ENCODE data around the gene BGN. TPM values are rescaled to one million over a fixed set of nuclear protein-coding genes. Genes with fewer than 3 reads are reported as not detected.

BGN gene
- total RNA-seq, 1 experiment from 2014 or later = 0.33 TPM

DNA sequence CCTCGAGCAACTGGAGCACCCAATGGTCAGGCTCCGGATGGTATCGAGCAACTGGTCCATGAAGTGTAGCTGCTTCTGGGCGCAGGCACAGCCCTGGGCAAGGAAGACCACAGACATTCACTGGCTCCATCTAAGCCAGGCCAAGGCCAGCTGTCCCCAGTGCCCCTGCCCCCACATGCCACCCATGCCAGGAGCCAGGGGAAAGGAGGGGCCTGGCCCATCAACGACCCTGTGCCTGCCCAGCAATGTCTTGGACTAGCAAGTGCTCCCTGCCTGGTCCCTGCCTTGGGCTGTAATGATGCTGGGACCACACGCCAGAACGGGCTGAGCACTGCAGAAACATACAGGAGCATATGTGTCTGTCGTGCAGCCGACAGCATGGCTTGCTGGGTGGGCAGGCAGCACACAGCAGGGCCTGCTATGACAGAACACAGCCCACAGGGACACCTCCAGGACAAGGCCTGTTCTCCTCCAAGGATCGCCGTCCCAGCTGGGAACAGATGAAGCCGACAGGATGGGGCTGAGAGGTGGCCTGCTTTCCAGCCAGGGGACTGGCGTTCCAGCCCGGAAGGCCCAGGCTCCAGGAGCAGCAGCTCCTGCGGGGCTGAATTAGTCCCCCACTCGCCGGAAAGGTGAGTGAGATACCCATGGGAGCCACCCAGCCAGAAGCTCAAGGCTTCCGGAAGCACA is 37.5 kb upstream of the BGN start:
- H3K36me3 ChIP-seq (ENCODE audit: low read depth) = no peaks in the 10 kb centered on the region
- TF ChIP-seq EZH2 (IDR thresholded peaks at IDR 0.05; ENCODE audit: low read depth) = no peak
- TF ChIP-seq, protein P1, sequence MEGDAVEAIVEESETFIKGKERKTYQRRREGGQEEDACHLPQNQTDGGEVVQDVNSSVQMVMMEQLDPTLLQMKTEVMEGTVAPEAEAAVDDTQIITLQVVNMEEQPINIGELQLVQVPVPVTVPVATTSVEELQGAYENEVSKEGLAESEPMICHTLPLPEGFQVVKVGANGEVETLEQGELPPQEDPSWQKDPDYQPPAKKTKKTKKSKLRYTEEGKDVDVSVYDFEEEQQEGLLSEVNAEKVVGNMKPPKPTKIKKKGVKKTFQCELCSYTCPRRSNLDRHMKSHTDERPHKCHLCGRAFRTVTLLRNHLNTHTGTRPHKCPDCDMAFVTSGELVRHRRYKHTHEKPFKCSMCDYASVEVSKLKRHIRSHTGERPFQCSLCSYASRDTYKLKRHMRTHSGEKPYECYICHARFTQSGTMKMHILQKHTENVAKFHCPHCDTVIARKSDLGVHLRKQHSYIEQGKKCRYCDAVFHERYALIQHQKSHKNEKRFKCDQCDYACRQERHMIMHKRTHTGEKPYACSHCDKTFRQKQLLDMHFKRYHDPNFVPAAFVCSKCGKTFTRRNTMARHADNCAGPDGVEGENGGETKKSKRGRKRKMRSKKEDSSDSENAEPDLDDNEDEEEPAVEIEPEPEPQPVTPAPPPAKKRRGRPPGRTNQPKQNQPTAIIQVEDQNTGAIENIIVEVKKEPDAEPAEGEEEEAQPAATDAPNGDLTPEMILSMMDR (conservative IDR thresholded peaks at IDR 0.05) = no peak
- H4K20me1 ChIP-seq (ENCODE audit: insufficient read depth) = no peaks in the 10 kb centered on the region

DNA sequence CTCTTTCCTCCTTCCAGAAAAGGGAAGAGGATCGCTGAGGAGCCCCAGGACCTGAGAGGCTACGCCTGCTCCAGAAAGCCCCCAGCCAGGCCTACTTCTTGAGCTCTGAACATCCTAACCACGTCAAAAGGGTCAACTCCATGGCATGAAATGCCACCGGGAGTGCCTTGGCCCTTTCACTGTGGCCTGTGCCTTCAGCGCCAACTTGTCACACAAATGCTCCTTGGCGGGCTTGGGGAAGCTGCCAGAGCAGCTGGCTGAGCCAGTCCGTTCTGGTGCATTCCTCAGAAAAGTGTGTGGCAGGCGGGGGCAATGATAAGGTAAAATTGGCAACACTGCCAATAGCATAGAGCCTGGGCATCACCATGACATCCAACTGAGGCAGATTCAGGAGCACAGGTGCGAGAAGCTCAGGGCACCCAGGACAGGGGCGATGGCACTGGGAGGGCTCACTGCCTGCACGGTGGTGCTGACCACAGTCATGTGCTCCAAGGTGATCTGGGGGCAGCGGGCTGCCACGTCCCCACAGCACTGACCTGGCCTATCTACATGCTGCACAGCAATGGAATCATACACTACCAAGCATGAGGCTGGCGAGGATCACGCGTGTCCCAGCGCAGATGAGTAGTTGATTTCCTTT is 36.8 kb upstream of the BGN start:
- Histone ChIP-seq H3K4me1 (replicated peaks; ENCODE audit: insufficient read depth) (no peaks in the 10 kb centered on the region), H3F3A (ENCODE audit: insufficient read depth, low read depth) (no peaks in the 10 kb centered on the region), H3K9me2 (ENCODE audit: insufficient read depth) (no peaks in the 10 kb centered on the region), H3K4me3 (no peak overlapping the region), H3K9me3 (ENCODE audit: insufficient read depth, low read depth) (no peaks in the 10 kb centered on the region), H3K4me2 (no peak overlapping the region), H4K20me1 (ENCODE audit: insufficient read depth) (no peaks in the 10 kb centered on the region), H3K79me2 (ENCODE audit: low read depth) (no peaks in the 10 kb centered on the region), H2AFZ (no peak overlapping the region), H3K27me3 (ENCODE audit: insufficient read depth, low read depth) (no peaks in the 10 kb centered on the region), H3K27ac (no peak overlapping the region), H3K36me3 (ENCODE audit: low read depth) (no peaks in the 10 kb centered on the region)
- no peak for DNase-seq
- TF ChIP-seq, protein P1 (conservative IDR thresholded peaks at IDR 0.05) = no peak
- no peak for TF ChIP-seq EZH2 (IDR thresholded peaks at IDR 0.05; ENCODE audit: low read depth)
- ChIA-PET CTCF (no interaction called here), POLR2A (ENCODE audit: unreplicated experiment) (no interaction called here)
- no TSS peak for BruUV-seq (replicated peaks)
- intact Hi-C loops (cut with micrococcal nuclease; ENCODE audit: unreplicated experiment) = no loop called here

More for the DNA sequence above, 37.5 kb upstream of the BGN start:
- CTCF ChIA-PET = no interaction called here
- no peaks in the 10 kb centered on the region for H3F3A ChIP-seq (ENCODE audit: insufficient read depth, low read depth)
- H3K4me1 ChIP-seq (replicated peaks; ENCODE audit: insufficient read depth) = no peaks in the 10 kb centered on the region
- H3K9me2 ChIP-seq (ENCODE audit: insufficient read depth) = no peaks in the 10 kb centered on the region
- no peak overlapping the region for H3K4me3 ChIP-seq
- H3K9me3 ChIP-seq (ENCODE audit: insufficient read depth, low read depth) = no peaks in the 10 kb centered on the region
- DNase-seq = no peak
- intact Hi-C loops (cut with micrococcal nuclease; ENCODE audit: unreplicated experiment) = no loop called here
- H3K27me3 ChIP-seq (ENCODE audit: insufficient read depth, low read depth) = no peaks in the 10 kb centered on the region
- H2AFZ ChIP-seq = no peak overlapping the region
- POLR2A ChIA-PET (ENCODE audit: unreplicated experiment) = no interaction called here
- BruUV-seq (replicated peaks) = no TSS peak
- no peak overlapping the region for H3K27ac ChIP-seq
- H3K4me2 ChIP-seq = no peak overlapping the region
- no peaks in the 10 kb centered on the region for H3K79me2 ChIP-seq (ENCODE audit: low read depth)

DNA sequence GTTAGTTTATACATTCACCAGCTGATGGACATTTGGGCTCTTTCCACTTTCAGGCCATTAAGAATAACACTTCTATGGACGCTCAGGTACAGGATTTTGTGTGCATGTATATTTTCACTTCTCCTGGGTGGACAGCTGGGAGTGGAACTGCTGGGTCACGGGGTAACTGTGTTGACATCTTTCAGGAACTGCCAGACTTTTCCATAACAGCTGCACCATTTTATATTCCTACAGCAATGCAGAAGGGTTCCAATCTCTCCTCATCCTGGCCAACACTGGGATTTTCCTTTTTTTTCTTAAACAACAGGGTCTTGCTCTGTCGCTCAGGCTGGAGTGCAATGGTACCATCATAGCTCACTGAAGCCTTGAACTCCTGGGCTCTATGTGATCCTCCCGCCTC is 36.3 kb upstream of the BGN start:
- Histone ChIP-seq H3F3A (ENCODE audit: insufficient read depth, low read depth) (no peaks in the 10 kb centered on the region), H3K4me3 (no peak overlapping the region), H3K9me2 (ENCODE audit: insufficient read depth) (no peaks in the 10 kb centered on the region), H3K27ac (no peak overlapping the region), H3K79me2 (ENCODE audit: low read depth) (no peaks in the 10 kb centered on the region), H2AFZ (no peak overlapping the region), H3K27me3 (ENCODE audit: insufficient read depth, low read depth) (no peaks in the 10 kb centered on the region), H4K20me1 (ENCODE audit: insufficient read depth) (no peaks in the 10 kb centered on the region), H3K9me3 (ENCODE audit: insufficient read depth, low read depth) (no peaks in the 10 kb centered on the region), H3K36me3 (ENCODE audit: low read depth) (no peaks in the 10 kb centered on the region), H3K4me1 (replicated peaks; ENCODE audit: insufficient read depth) (no peaks in the 10 kb centered on the region), H3K4me2 (no peak overlapping the region)
- DNase-seq = no peak
- no TSS peak for BruUV-seq (replicated peaks)
- TF ChIP-seq, protein P1 (conservative IDR thresholded peaks at IDR 0.05) = no peak
- TF ChIP-seq EZH2 (IDR thresholded peaks at IDR 0.05; ENCODE audit: low read depth) = no peak
- CTCF ChIA-PET = no interaction called here
- intact Hi-C loops (cut with micrococcal nuclease; ENCODE audit: unreplicated experiment) = no loop called here
- POLR2A ChIA-PET (ENCODE audit: unreplicated experiment) = no interaction called here
